ENCODE measurements around the gene PITPNC1. TPM values are rescaled to one million over a fixed set of nuclear protein-coding genes. Genes with fewer than 3 reads are reported as not detected.
A peak's percentile ranks its signal among the peaks of the same experiment; 100 is the strongest.

PITPNC1 gene
- total and polyA plus RNA-seq, 2 of the 13 experiments (the other 11 are each of a cell fraction or from before 2014, with no cell fraction given) = 4.1 to 5.7 TPM

DNA sequence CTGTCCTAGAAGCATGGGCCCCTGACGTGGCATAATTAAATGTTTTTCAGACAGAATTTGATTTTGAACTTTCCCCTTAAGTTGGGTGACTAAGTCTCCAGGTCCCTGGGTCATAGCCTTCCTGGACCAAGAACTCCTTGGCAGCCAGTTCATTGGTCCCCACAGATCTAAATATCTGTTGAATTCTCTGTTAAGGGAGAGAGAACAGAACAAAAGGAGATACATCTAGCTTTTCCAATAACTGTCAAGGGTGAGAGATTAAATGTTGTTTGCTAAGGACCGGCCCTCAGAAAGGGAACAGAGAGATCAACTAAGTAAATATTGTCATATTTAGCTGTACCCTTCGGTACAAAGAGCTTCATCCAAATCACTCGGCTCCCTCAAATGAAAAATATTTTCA is 262.5 kb downstream of the PITPNC1 start (continued):
- TF ChIP-seq, protein P1, sequence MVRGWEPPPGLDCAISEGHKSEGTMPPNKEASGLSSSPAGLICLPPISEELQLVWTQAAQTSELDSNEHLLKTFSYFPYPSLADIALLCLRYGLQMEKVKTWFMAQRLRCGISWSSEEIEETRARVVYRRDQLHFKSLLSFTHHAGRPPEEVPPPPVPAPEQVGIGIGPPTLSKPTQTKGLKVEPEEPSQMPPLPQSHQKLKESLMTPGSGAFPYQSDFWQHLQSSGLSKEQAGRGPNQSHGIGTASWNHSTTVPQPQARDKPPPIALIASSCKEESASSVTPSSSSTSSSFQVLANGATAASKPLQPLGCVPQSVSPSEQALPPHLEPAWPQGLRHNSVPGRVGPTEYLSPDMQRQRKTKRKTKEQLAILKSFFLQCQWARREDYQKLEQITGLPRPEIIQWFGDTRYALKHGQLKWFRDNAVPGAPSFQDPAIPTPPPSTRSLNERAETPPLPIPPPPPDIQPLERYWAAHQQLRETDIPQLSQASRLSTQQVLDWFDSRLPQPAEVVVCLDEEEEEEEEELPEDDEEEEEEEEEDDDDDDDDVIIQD (CRISPR knock-in tag; IDR thresholded peaks at IDR 0.05; ENCODE audit: low read depth) = no peak
- TF ChIP-seq, protein P2, sequence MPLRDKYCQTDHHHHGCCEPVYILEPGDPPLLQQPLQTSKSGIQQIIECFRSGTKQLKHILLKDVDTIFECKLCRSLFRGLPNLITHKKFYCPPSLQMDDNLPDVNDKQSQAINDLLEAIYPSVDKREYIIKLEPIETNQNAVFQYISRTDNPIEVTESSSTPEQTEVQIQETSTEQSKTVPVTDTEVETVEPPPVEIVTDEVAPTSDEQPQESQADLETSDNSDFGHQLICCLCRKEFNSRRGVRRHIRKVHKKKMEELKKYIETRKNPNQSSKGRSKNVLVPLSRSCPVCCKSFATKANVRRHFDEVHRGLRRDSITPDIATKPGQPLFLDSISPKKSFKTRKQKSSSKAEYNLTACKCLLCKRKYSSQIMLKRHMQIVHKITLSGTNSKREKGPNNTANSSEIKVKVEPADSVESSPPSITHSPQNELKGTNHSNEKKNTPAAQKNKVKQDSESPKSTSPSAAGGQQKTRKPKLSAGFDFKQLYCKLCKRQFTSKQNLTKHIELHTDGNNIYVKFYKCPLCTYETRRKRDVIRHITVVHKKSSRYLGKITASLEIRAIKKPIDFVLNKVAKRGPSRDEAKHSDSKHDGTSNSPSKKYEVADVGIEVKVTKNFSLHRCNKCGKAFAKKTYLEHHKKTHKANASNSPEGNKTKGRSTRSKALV (CRISPR knock-in tag; IDR thresholded peaks at IDR 0.05) = no peak
- TF ChIP-seq IKZF4 (CRISPR knock-in tag; IDR thresholded peaks at IDR 0.05; ENCODE audit: borderline replicate concordance, low read depth, not compliant biosample characterization) = no peak
- TF ChIP-seq, protein P3, sequence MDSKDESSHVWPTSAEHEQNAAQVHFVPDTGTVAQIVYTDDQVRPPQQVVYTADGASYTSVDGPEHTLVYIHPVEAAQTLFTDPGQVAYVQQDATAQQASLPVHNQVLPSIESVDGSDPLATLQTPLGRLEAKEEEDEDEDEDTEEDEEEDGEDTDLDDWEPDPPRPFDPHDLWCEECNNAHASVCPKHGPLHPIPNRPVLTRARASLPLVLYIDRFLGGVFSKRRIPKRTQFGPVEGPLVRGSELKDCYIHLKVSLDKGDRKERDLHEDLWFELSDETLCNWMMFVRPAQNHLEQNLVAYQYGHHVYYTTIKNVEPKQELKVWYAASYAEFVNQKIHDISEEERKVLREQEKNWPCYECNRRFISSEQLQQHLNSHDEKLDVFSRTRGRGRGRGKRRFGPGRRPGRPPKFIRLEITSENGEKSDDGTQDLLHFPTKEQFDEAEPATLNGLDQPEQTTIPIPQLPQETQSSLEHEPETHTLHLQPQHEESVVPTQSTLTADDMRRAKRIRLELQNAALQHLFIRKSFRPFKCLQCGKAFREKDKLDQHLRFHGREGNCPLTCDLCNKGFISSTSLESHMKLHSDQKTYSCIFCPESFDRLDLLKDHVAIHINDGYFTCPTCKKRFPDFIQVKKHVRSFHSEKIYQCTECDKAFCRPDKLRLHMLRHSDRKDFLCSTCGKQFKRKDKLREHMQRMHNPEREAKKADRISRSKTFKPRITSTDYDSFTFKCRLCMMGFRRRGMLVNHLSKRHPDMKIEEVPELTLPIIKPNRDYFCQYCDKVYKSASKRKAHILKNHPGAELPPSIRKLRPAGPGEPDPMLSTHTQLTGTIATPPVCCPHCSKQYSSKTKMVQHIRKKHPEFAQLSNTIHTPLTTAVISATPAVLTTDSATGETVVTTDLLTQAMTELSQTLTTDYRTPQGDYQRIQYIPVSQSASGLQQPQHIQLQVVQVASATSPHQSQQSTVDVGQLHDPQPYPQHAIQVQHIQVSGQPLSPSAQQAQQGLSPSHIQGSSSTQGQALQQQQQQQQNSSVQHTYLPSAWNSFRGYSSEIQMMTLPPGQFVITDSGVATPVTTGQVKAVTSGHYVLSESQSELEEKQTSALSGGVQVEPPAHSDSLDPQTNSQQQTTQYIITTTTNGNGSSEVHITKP (CRISPR knock-in tag; IDR thresholded peaks at IDR 0.05; ENCODE audit: low read depth) = no peak
- no peak for TF ChIP-seq JDP2 (CRISPR knock-in tag; IDR thresholded peaks at IDR 0.05; ENCODE audit: borderline replicate concordance)
- TF ChIP-seq, protein P4, sequence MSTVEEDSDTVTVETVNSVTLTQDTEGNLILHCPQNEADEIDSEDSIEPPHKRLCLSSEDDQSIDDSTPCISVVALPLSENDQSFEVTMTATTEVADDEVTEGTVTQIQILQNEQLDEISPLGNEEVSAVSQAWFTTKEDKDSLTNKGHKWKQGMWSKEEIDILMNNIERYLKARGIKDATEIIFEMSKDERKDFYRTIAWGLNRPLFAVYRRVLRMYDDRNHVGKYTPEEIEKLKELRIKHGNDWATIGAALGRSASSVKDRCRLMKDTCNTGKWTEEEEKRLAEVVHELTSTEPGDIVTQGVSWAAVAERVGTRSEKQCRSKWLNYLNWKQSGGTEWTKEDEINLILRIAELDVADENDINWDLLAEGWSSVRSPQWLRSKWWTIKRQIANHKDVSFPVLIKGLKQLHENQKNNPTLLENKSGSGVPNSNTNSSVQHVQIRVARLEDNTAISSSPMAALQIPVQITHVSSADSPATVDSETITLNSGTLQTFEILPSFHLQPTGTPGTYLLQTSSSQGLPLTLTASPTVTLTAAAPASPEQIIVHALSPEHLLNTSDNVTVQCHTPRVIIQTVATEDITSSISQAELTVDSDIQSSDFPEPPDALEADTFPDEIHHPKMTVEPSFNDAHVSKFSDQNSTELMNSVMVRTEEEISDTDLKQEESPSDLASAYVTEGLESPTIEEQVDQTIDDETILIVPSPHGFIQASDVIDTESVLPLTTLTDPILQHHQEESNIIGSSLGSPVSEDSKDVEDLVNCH (CRISPR knock-in tag; IDR thresholded peaks at IDR 0.05) = no peak
- peak; percentile 17; the same call in 1 of the 2 replicates for TF ChIP-seq ZNF331 (CRISPR knock-in tag; IDR thresholded peaks at IDR 0.05)
- no peak for TF ChIP-seq TAF15 (IDR thresholded peaks at IDR 0.05; ENCODE audit: low read depth, low read length, poor library complexity, severe bottlenecking)
- TF ChIP-seq, protein P5, sequence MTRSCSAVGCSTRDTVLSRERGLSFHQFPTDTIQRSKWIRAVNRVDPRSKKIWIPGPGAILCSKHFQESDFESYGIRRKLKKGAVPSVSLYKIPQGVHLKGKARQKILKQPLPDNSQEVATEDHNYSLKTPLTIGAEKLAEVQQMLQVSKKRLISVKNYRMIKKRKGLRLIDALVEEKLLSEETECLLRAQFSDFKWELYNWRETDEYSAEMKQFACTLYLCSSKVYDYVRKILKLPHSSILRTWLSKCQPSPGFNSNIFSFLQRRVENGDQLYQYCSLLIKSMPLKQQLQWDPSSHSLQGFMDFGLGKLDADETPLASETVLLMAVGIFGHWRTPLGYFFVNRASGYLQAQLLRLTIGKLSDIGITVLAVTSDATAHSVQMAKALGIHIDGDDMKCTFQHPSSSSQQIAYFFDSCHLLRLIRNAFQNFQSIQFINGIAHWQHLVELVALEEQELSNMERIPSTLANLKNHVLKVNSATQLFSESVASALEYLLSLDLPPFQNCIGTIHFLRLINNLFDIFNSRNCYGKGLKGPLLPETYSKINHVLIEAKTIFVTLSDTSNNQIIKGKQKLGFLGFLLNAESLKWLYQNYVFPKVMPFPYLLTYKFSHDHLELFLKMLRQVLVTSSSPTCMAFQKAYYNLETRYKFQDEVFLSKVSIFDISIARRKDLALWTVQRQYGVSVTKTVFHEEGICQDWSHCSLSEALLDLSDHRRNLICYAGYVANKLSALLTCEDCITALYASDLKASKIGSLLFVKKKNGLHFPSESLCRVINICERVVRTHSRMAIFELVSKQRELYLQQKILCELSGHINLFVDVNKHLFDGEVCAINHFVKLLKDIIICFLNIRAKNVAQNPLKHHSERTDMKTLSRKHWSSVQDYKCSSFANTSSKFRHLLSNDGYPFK (CRISPR knock-in tag; IDR thresholded peaks at IDR 0.05; ENCODE audit: borderline replicate concordance) = no peak
- TF ChIP-seq, protein P6, sequence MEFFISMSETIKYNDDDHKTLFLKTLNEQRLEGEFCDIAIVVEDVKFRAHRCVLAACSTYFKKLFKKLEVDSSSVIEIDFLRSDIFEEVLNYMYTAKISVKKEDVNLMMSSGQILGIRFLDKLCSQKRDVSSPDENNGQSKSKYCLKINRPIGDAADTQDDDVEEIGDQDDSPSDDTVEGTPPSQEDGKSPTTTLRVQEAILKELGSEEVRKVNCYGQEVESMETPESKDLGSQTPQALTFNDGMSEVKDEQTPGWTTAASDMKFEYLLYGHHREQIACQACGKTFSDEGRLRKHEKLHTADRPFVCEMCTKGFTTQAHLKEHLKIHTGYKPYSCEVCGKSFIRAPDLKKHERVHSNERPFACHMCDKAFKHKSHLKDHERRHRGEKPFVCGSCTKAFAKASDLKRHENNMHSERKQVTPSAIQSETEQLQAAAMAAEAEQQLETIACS (CRISPR knock-in tag; IDR thresholded peaks at IDR 0.05) = no peak
- TF ChIP-seq, protein P7, sequence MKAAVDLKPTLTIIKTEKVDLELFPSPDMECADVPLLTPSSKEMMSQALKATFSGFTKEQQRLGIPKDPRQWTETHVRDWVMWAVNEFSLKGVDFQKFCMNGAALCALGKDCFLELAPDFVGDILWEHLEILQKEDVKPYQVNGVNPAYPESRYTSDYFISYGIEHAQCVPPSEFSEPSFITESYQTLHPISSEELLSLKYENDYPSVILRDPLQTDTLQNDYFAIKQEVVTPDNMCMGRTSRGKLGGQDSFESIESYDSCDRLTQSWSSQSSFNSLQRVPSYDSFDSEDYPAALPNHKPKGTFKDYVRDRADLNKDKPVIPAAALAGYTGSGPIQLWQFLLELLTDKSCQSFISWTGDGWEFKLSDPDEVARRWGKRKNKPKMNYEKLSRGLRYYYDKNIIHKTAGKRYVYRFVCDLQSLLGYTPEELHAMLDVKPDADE (CRISPR knock-in tag; IDR thresholded peaks at IDR 0.05) = no peak
- TF ChIP-seq TOE1 (CRISPR knock-in tag; IDR thresholded peaks at IDR 0.05) = no peak
